Activated T-cell treated with anti-CD3 and anti-CD28 coated beads for 48 hours (primary cell): ENCODE measurements around the gene C14orf93.

ENCODE experiments used
- DNase-seq: peaks from one replicate; pipeline ENCODE4 v3.0.0-alpha.2; 2020; ENCODE audit warnings: low read depth

The C14orf93 gene

GRCh38 chr14:22993517-22993916, 16.4 kb downstream of the C14orf93 start:
- no peak for DNase-seq

GRCh38 chr14:22991852-22992251, 18.1 kb downstream of the C14orf93 start:
- no peak for DNase-seq

GRCh38 chr14:22987291-22987690, 22.7 kb downstream of the C14orf93 start:
- DNase-seq: no peak

GRCh38 chr14:22986508-22987054, 23.4 kb downstream of the C14orf93 start:
- DNase-seq: peak; percentile 78

- DNase-seq: no peak
Measured at GRCh38 chr14:22985894-22986507, 23.9 kb downstream of the C14orf93 start.

GRCh38 chr14:22984959-22985658, 24.8 kb downstream of the C14orf93 start:
- no peak for DNase-seq

- peak; percentile 72 for DNase-seq
Measured at GRCh38 chr14:22982477-22983245, 27.3 kb downstream of the C14orf93 start, which contains the start of gene AJUBA. AJUBA (minus strand) TSS chr14:22982551; CDS start chr14:22982266, 285 bp downstream.

- no peak for DNase-seq
Measured at GRCh38 chr14:22981876-22982476, 28.0 kb downstream of the C14orf93 start.

GRCh38 chr14:22981090-22981875, 28.7 kb downstream of the C14orf93 start:
- no peak for DNase-seq

- DNase-seq: peak; percentile 29
Measured at GRCh38 chr14:22980672-22981089, 29.3 kb downstream of the C14orf93 start.

- DNase-seq: no peak
Measured at GRCh38 chr14:22979748-22980392, 30.1 kb downstream of the C14orf93 start.

GRCh38 chr14:22978981-22979671, 30.8 kb downstream of the C14orf93 start:
- DNase-seq: no peak

GRCh38 chr14:22978487-22978837, 31.5 kb downstream of the C14orf93 start:
- DNase-seq: no peak

GRCh38 chr14:22977684-22978486, 32.1 kb downstream of the C14orf93 start:
- no peak for DNase-seq

GRCh38 chr14:22977434-22977683, 32.6 kb downstream of the C14orf93 start:
- no peak for DNase-seq

- DNase-seq: no peak
Measured at GRCh38 chr14:22976620-22977433, 33.1 kb downstream of the C14orf93 start.

- no peak for DNase-seq
Measured at GRCh38 chr14:22974530-22975313, 35.2 kb downstream of the C14orf93 start.
